ENCODE measurements around the gene SBNO2.

- no peak for TF ChIP-seq CTCF (IDR thresholded peaks at IDR 0.05; ENCODE audit: borderline replicate concordance, extremely low read depth, low read length, poor library complexity, severe bottlenecking)
- no peak for TF ChIP-seq EZH2 (IDR thresholded peaks at IDR 0.05; ENCODE audit: borderline replicate concordance, low read depth, low read length, severe bottlenecking)
These were observed 23.6 kb downstream of the SBNO2 start for GRCh38 chr19:1150333-1151036.
